Keratinocyte (primary cell): ENCODE measurements around the gene HOXB5. TPM values are rescaled to one million over a fixed set of nuclear protein-coding genes. Genes with fewer than 3 reads are reported as not detected.

Experiments used
- DNase-seq: peaks from one replicate; pipeline ENCODE4 v3.0.0-alpha.2; 2011; ENCODE audit warnings: low read depth, missing footprints, low spot score
- FAIRE-seq: peaks from 2 replicates; lab custom pipeline; 2011; peaks lifted over from hg19 to GRCh38; lab: Jason Lieb, UNC
- H2AFZ ChIP-seq: 2 replicates; pipeline ENCODE4 v1.6.0; 2012; ENCODE audit warnings: low read length, control low read depth, inconsistent platforms; ENCODE audit not compliant: control insufficient read depth
- H3K27ac ChIP-seq: 2 replicates; pipeline ENCODE4 v1.5.1; 2011; ENCODE audit warnings: low read length; ENCODE audit not compliant: control insufficient read depth, insufficient read depth
- H3K27me3 ChIP-seq: 3 replicates; pipeline ENCODE4 v1.6.0; 2011; ENCODE audit warnings: low read length; ENCODE audit not compliant: control insufficient read depth, insufficient read depth; ENCODE audit errors: extremely low read depth
- H3K36me3 ChIP-seq, 2 experiments: 2 replicates in 1 of 2; 3 replicates in 1 of 2; pipeline ENCODE4 v1.5.1; 2011; ENCODE audit warnings: low read length in 2 of 2, mild to moderate bottlenecking in 1 of 2; ENCODE audit not compliant: control insufficient read depth in 2 of 2, insufficient read depth in 2 of 2; ENCODE audit errors: extremely low read depth in 1 of 2
- H3K4me1 ChIP-seq: 3 replicates; pipeline ENCODE4 v1.5.1; 2011; ENCODE audit warnings: low read length; ENCODE audit not compliant: control insufficient read depth, insufficient read depth; ENCODE audit errors: extremely low read depth
- H3K4me2 ChIP-seq: 3 replicates; pipeline ENCODE4 v1.6.0; 2011; ENCODE audit warnings: low read depth, low read length; ENCODE audit not compliant: control insufficient read depth, insufficient read depth; ENCODE audit errors: extremely low read depth
- H3K4me3 ChIP-seq, 3 experiments: fragments of 200-600 bp in 1 of 3; sonication (generic) in 1 of 3; 2 replicates in 2 of 3; 3 replicates in 1 of 3; pipeline ENCODE4 v1.5.1; 2011 to 2016; ENCODE audit warnings: low read length in 3 of 3, mild to moderate bottlenecking in 3 of 3, control low read depth in 2 of 3, inconsistent platforms in 1 of 3, low read depth in 1 of 3, mixed read lengths in 1 of 3, mixed run types in 1 of 3, moderate library complexity in 1 of 3; ENCODE audit not compliant: control insufficient read depth in 2 of 3, insufficient read depth in 2 of 3; ENCODE audit errors: extremely low read depth in 1 of 3
- H3K79me2 ChIP-seq: 2 replicates; pipeline ENCODE4 v1.6.0; 2012; ENCODE audit warnings: low read length; ENCODE audit not compliant: control insufficient read depth, insufficient read depth
- H3K9ac ChIP-seq: 3 replicates; pipeline ENCODE4 v1.6.0; 2011; ENCODE audit warnings: low read length; ENCODE audit not compliant: control insufficient read depth, insufficient read depth; ENCODE audit errors: extremely low read depth
- H3K9me1 ChIP-seq: 3 replicates; pipeline ENCODE4 v1.6.0; 2011; ENCODE audit warnings: low read length; ENCODE audit not compliant: control insufficient read depth, insufficient read depth; ENCODE audit errors: extremely low read depth
- H3K9me3 ChIP-seq: 2 replicates; pipeline ENCODE4 v1.5.1; 2012; ENCODE audit warnings: low read depth, low read length; ENCODE audit not compliant: control insufficient read depth
- H4K20me1 ChIP-seq: 3 replicates; pipeline ENCODE4 v1.6.0; 2011; ENCODE audit warnings: low read length; ENCODE audit not compliant: control insufficient read depth, insufficient read depth; ENCODE audit errors: extremely low read depth
- EZH2 ChIP-seq: IDR thresholded peaks from one replicate; pipeline ENCODE4 v1.6.1; 2012; ENCODE audit warnings: inconsistent platforms, mild to moderate bottlenecking, low read length, moderate library complexity
- dilution Hi-C: fragments of 300-500 bp; cut with MboI; formaldehyde crosslinking; loops from one replicate; pipeline ENCODE4 v1.7.0; 2020; ENCODE audit warnings: low sequenced_read_pairs; ENCODE audit not compliant: extremely low pct_ligation_motif_present
- polyA plus RNA-seq, 5 experiments: library from polyadenylated mRNA; depleted of rRNA in 3 of 5; stranded (reverse) in 3 of 5; stranded (forward) in 1 of 5; unstranded in 1 of 5; fragments of >200 nt; gene quantifications; 1 replicate in 1 of 5; 2 replicates in 3 of 5; 3 replicates in 1 of 5; pipeline versions ENCODE4 v1.2.1 to v1.2.3, GENCODE V29; 2011 to 2012; ENCODE audit warnings: missing spikeins in 2 of 5, low read depth in 1 of 5, low replicate concordance in 1 of 5
- TF ChIP-seq, protein P1 (sequence below), 3 experiments: IDR thresholded peaks in 1 of 3; conservative IDR thresholded peaks in 1 of 3; optimal IDR thresholded peaks in 1 of 3; 2 replicates in 2 of 3; 3 replicates in 1 of 3; pipeline versions ENCODE3 to v1.5.1; 2011; ENCODE audit warnings: low read length in 3 of 3, mild to moderate bottlenecking in 3 of 3, moderate library complexity in 2 of 3, control low read depth in 1 of 3, inconsistent platforms in 1 of 3; ENCODE audit not compliant: insufficient read depth in 2 of 3; ENCODE audit errors: extremely low read depth in 1 of 3

Gene HOXB5
- polyA plus RNA-seq, 1 donor (not counting 4 experiments of a cell fraction or from before 2014, with no cell fraction given): not detected

DNA sequence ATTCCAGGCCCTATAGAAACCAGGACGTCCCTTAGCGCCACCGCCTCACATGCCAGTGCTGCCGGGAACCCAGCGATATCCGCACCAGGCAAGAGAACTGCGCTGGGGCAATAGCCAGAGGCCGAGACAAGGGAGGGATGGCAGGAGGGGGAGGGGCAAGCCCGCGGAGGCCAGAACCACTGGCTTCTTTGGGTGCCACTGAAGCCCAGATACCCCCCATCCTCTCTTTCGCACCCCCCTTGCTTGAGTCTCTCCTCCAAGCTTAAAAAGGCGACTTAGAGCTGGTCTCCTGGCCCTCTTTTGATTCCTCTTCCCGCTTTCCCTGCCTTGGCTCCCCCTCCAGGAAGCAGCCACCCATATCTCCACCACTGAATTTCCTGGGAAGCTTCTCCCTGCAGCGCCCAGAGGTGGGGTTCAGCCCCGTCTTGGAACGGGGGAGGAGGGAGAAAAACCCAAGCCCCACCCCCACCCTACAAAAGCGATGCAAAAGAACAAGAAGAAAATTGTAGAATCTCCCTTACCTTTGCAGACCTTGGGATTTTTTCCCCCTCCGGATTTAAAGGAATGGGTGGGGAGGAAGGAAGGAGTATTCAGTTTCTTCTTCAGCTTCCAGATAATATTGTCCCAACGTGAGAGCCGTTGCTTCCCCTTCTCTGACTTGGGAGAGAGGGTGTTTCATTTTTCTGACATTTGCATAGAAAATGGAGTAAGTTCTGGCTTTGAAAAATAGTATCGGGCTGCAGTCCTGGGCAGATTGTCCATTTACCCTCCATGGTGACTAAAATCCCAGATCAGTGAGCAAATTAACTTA, 10.6 kb upstream of the HOXB5 start:
- H3K79me2 ChIP-seq: no peaks in the 10 kb centered on the region
- DNase-seq (no peak), FAIRE-seq (no peak)
- H3K9ac ChIP-seq: no peak overlapping the region
- H3K9me1 ChIP-seq: no peaks in the 10 kb centered on the region
- H3K4me3 ChIP-seq: peak overlapping the region in 2 of 3 experiments; percentile 35 to 56
- H3K27ac ChIP-seq: no peak overlapping the region
- H3K9me3 ChIP-seq: no peaks in the 10 kb centered on the region
- H3K27me3 ChIP-seq: peaks cover 97% of the 10 kb centered on the region
- H3K4me1 ChIP-seq: peaks cover 7% of the 10 kb centered on the region
- no peaks in the 10 kb centered on the region for H4K20me1 ChIP-seq
- TF ChIP-seq, protein P1, sequence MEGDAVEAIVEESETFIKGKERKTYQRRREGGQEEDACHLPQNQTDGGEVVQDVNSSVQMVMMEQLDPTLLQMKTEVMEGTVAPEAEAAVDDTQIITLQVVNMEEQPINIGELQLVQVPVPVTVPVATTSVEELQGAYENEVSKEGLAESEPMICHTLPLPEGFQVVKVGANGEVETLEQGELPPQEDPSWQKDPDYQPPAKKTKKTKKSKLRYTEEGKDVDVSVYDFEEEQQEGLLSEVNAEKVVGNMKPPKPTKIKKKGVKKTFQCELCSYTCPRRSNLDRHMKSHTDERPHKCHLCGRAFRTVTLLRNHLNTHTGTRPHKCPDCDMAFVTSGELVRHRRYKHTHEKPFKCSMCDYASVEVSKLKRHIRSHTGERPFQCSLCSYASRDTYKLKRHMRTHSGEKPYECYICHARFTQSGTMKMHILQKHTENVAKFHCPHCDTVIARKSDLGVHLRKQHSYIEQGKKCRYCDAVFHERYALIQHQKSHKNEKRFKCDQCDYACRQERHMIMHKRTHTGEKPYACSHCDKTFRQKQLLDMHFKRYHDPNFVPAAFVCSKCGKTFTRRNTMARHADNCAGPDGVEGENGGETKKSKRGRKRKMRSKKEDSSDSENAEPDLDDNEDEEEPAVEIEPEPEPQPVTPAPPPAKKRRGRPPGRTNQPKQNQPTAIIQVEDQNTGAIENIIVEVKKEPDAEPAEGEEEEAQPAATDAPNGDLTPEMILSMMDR (optimal IDR thresholded peaks at IDR 0.05 in 1 of 3, IDR thresholded peaks at IDR 0.05 in 1 of 3, conservative IDR thresholded peaks at IDR 0.05 in 1 of 3; ENCODE audit: extremely low read depth in 1 of 3, insufficient read depth in 2 of 3, low read length in 3 of 3): no peak
- TF ChIP-seq EZH2: peak; percentile 53
- no peaks in the 10 kb centered on the region for H3K36me3 ChIP-seq
- peak overlapping the region; percentile 50 for H3K4me2 ChIP-seq
- dilution Hi-C loops: no loop called here
- peak overlapping the region; percentile 25 for H2AFZ ChIP-seq

DNA sequence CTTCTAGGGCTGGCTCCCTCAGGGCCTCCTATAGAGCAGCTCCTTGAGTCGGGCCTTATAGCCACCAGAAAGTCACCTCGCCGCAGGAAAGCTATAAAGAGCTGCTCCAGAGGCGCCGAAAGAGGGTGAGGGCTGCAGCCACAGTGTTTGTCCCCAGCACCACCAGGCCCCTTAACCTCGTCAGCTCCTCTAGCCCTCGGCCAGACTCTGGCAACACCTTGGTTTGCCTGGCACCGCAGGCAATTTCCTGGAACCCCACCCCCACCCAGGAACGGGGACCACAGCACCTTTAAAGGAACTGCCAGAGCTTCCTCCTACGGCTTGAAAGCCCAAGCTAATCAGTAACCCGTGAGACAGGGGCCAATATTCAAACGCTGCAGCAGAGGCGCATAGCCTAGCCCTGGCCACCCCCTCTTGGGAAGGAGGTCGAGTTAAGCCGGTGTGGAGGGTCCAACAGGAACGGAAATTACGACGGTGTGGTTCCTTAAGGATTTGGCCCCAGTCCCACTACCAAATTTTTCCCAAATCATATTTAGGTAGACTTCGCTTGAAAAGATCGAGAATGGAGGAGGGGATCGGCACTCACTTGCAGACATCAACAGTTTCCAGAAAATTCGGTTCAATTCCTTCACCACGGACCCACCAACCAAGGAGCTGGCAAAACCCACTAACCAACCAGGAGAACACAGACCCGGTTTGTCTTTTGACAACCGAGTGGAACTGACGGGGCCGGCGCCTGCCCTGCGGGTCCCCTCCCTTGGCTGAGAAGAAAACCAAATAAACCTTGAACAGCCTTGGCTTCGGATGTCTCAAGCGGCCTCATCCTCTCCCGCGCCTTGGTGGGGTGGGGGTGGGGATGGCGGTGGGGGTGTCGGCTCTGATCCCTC, 8.2 kb upstream of the HOXB5 start:
- peak overlapping the region in 1 of 3 experiments; percentile 56 for H3K4me3 ChIP-seq
- H3K9ac ChIP-seq: no peak overlapping the region
- no peak overlapping the region for H2AFZ ChIP-seq

More for the DNA sequence above, 8.2 kb upstream of the HOXB5 start:
- Histone ChIP-seq H3K27ac (no peak overlapping the region), H3K4me2 (no peak overlapping the region), H3K4me1 (peaks cover 9% of the 10 kb centered on the region), H3K79me2 (no peaks in the 10 kb centered on the region), H4K20me1 (no peaks in the 10 kb centered on the region), H3K9me1 (no peaks in the 10 kb centered on the region), H3K27me3 (peaks cover 100% of the 10 kb centered on the region), H3K9me3 (no peaks in the 10 kb centered on the region), H3K36me3 (no peaks in the 10 kb centered on the region)
- dilution Hi-C loops: no loop called here
- TF ChIP-seq EZH2: peak; percentile 90
- TF ChIP-seq, protein P1 (optimal IDR thresholded peaks at IDR 0.05 in 1 of 3, IDR thresholded peaks at IDR 0.05 in 1 of 3, conservative IDR thresholded peaks at IDR 0.05 in 1 of 3; ENCODE audit: extremely low read depth in 1 of 3, insufficient read depth in 2 of 3, low read length in 3 of 3): no peak
- DNase-seq (no peak), FAIRE-seq (no peak)
